ENCODE measurements around the gene SCGB1A1.
"Not testable (repeated sequence)": the region's sequence is repeated elsewhere in the genome, so short reads cannot be mapped to it uniquely, and the experiment has no call there.

The SCGB1A1 gene

DNA sequence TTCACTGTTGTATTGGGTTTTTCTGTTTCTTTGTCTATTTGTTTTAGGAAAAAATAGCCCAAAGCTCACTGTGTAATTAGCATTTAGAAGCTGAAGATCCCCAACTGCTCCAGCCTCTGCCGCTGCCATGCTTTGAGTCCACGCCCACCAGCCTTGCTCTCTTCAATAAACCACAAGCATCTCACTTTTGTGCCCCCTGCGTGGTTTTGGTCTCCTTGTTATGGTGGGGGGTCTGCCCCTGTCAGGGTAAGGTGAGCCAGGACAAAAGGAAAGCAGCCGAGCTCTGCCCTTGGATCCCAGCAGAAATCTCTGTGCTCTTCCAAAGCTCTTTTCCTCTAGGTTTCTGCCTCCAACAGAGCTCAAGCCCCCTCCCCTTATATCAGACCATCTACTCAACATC lies 4.2 kb downstream of the SCGB1A1 start:
- DNase-seq, result no peak

DNA sequence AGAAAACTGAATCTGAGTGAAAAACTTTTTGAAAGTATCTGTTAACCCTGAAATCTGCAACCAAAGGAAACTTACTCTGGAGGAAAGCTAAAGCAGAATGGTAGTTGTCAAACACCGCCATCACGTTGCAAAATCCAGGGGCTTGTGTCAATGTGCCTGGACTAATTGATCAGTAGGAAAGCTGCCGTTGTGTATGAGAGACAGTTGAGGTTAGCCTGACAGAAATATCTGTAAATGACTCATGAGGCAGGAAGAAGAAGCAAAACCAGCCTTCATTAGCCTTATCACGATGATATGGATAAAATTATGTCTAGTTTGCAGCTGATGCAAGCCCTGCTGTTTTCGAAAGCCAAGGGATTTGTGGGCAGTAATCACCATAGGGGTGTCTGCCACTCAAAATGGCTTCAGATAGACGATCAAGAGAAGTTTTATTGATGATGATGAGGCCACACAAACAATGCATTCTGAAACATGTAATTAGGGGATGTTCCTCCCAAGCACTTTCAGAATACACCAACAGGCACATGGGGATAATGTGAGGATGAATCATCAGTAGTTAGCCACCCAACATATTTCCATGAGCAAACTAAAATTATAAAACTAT lies 8.9 kb downstream of the SCGB1A1 start:
- DNase-seq, result no peak

DNA sequence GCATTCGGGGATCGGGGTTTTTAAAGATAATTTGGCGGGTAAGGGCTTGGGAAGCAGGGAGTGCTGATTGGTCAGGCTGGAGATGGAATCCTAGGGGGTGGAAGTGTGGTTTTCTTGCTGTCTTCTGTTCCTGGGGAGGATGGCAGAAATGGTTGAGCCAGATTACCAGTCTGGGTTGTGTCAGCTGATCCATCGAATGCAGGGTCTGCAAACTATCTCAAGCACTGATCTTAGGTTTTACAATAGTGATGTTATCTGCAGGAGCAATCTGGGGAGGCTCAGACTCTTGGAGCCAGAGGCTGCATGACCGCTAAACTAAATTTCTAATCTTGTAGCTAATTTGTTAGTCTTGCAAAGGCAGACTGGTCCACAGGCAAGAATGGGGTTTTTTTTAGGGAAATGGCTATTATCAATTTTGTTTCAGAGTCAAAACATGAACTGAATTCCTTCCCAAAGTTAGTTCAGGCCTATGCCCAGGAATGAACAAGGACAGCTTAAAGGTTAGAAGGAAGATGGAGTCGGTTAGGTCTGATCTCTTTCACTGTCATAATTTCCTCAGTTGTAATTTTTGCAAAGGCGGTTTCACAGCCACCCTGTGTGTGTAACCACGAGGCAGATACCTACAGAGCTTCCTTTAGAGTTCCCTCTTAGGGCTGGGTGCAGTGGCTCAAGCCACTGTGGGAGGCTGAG lies 10.2 kb downstream of the SCGB1A1 start:
- DNase-seq, result no peak

DNA sequence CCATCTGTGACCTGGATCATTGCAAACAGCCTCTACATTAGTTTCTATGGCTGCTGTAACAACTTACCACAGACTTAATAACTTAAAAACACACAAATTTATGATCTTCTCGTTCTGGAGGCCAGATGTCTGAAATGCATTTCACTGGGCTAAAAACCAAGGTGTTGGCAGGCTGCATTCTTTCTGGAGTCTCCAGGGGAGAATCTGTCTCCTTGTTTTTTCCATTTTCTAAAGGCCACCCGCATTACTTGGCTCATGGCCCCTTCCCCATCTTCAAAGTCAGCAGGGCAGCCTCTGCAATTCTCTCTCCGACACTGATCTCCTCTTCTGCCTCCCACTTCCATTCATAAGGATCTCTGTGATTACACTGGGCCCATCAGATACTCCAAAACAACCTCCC lies 11.6 kb downstream of the SCGB1A1 start:
- DNase-seq, result no peak

DNA sequence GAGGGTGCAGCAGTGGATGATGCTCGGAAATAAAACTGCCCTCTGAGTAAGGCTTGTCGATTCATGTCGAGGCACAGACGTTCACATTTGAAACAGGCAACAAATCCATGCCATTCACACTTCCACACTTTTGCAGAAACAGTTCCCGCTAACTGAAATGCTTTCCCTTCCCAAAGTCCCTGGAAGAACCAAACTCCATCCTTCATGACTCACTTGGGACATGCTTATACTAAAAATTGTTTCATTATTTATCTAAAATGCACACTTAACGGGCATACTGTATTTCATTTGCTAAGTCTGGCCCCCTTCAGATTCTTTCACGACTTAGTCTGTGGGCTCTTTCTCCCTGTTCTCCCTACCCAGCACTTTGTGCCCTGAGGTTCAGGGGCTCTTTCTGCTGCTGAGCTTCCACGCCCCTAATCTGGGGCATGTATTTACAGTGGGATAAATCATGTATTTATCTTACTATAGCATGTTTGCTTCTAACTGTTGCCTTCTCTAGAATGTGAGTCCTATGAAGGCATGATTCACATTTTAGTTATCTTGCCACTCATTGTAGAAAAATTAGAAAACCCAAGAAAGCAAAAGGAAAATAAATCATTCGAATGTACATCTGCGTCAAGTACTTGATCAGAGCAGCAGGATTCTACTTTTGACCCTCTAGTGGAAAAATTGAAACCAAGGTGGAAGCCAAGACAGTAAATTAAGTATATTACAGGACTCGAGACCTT lies 12.5 kb downstream of the SCGB1A1 start:
- DNase-seq, result no peak

DNA sequence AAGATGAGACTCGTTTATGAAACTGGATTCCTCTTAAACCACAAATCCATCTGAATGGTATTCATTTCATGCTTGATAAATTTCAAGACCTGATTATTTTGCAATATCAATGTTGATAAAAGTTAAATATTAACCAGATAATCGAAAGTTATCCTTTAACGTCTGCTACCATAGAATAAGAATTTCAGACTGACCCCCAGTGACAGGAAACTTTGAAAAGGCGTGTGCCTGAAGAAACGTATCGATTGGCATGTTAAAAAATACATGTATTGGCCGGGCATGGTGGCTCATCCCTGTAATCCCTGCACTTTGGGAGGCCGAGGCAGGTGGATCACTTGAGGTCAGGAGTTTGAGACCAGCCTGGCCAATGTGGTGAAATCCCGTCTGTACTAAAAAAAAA lies 13.9 kb downstream of the SCGB1A1 start:
- DNase-seq, result no peak

DNA sequence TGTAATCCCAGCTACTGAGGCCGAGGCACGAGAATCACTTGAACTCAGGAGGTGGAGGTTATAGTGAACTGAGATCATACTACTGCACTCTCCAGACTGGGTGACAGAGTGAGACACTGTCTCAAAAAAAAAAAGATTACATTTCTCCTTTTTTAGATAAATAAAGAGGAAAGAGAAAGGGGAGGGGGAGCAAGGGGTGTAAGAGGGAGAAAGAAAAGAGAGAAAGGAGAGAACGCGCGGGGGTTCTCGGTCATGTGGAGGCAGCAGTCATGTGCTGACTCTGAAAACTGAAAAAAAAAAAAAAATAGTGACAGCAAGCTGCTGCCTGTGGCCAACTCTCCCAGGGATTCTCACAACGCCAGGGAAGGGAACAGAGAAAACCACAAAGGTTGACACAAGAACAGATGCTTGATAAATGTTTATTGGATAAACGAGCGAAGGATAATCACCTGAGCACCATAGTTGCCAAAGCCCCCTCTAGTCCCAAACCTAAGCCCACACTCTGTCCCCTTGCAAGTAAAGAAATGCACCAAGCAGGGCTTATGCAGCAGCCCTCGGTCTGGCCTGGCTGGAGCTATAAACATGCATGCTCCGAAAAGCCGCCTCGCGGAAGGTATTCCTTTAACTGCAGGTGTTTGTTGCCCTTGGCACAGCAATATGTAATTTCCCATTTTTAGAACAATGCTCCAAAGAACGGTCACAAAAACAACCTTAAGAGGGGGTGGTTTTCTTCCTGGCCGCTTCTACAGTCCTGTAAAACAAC lies 14.5 kb downstream of the SCGB1A1 start:
- no peak for DNase-seq

DNA sequence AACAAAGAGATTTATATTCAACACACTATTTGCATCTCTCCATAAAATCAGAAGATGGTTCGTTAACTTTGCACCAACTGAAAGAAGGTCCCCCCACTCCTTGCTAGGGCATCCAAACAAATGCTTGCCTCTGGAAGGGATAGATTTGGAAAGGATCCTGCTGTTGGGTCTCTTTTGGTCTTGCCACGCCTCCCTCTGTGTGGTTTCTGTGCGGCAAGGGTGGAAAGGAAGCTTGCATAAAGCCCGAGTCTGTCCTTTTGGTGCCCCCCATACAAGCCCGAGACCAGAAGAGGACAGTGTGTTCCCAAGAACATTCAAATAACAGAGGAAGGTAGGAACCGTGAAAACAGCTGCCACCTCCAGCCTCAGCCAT lies 15.1 kb downstream of the SCGB1A1 start:
- DNase-seq, result no peak

DNA sequence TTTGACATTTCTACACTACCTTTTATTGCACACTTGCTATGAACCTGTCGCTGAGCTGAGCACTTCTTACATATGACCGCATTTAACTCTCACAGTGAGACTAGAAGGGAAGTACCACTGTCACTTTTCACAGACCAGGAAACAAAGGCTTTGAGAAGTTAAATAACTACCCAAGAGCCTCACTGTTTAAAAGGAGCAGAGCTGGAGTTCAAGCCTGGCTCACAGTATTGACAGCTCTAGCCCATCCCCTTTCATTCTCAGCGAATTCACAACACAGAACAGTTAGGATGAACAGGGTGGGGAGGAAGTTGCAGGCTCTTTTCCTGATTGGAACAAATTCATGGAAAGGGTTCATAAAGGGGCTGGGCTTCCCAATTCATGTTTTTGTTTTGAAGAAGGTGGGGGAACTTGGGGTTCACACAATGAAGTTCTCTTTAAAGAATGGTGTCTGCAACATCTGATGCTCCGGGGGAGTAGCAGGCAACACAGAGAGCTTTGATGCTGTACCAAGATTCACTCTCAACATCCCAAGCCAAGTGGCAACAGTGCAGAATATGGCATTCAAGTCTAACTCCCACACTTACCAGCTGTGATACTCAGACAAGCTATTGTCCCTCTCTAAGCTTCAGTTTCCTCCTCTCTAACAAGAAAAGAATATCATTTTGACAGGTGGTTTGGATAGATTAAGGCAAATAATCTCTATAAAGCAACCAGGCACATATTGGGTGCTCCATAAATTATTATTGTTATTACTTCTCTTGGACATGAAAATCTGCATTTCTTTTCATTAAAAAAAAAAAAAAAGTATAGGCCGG lies 17.2 kb downstream of the SCGB1A1 start:
- no peak for DNase-seq

DNA sequence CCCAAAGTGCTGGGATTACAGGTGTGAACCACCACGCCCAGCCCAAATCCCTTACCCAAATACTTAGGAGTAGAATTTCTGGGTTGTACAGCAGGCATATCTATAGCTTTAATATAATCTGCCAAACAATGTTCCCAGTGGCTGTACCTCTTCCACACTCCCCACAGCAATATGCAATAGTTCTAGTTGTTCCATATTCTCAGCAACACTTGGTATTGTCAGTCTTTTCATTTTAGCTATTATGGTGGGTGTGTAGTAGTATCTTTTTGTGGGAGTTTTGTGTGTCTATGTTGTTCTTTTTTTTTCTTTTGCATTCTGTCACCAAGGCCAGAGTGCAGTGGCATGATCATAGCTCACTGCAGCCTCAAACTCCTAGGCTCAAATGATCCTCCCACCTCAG lies 18.8 kb downstream of the SCGB1A1 start:
- no peak for DNase-seq

DNA sequence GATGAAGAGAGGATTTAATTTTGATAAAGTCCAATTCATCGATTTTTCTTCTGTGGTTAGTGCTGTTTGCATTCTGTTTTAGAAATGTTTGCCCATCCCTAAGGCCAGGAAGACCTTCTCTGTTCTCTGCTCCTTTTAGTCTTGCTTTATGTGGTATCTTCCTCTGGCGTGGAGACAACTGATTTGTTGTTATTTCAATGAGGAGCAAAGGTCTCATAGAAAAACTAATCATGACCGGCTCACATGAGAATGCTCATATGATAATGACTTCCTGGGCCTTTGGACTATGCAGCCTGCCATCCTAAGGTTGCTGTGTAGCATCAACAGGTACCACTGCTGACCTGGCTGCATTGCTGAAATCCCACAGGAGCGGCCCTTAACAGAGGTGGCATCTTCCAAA lies 19.8 kb downstream of the SCGB1A1 start:
- no peak for DNase-seq

DNA sequence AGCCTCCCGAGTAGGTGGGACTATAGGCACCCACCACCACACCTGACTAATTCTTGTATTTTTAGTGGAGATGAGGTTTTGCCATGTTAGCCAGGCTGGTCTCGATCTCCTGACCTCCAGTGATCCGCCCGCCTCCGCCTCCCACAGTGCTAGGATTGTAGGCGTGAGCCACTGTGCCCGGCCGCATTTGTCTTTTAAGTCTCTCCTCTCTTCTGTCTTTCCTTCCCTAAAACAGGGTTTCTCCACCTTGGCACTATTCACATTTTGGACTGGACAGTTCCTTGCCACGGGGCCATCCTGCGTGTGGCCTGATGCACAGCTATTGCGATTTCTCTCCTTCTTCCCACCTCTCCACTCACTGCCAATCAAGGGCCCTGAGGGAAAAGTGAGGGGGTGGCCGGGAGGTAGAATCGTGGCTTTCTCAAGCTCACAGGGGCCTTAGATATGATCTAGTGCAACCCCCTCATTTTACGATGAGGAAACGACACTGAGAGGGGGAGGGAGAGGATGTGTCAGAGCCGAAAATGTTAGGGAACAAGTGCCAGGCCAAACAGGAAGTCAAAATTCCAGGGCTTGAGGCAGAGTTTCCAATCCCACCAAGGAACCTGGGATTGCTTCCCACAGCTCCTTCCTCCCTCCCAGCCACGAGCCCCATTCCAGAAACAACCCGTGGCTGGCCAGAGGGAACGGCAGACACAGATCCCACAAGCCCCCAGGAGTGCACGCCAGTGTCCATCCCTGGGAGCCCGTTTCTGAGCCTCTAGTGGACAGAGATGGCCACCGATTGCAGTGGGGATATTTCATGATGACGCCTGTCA lies 21.2 kb downstream of the SCGB1A1 start:
- no peak for DNase-seq

DNA sequence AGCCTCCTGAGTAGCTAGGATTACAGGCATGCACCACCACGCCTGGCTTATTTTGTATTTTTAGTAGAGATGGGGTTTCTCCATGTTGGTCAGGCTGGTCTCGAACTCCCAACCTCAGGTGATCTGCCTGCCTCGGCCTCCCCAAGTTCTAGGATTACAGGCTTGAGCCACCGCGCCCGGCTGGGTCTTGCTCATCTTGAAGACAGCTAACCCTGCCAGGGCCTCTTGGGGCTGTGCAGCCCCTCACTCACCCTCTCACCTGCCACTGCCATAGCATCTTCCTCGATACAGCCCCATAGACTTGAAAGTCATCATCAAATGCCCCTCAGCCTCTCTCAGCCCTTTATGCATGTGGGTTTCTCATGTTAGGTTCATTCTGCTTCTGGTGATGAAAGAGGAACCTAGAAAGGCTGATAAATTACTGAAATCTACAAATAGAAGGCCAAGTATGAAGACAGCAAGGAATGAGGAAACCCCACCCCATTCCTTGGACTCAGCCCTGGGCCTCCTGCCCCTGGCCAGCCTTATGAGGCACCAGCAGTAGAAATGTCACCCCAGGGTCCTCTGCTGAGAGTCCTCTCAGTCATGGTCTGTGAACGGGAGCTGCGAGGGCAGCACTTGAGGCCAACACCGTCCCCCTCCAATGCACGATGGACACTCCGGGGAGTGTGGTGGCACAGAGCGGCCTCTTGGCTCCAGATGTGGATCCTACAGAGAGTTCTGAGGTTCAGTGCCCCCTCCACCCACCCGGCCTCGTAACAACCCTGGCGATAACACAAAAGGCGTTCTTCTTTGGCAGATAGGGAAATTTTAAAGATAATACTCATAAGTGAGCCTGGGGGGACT lies 24.8 kb downstream of the SCGB1A1 start:
- no peak for DNase-seq

DNA sequence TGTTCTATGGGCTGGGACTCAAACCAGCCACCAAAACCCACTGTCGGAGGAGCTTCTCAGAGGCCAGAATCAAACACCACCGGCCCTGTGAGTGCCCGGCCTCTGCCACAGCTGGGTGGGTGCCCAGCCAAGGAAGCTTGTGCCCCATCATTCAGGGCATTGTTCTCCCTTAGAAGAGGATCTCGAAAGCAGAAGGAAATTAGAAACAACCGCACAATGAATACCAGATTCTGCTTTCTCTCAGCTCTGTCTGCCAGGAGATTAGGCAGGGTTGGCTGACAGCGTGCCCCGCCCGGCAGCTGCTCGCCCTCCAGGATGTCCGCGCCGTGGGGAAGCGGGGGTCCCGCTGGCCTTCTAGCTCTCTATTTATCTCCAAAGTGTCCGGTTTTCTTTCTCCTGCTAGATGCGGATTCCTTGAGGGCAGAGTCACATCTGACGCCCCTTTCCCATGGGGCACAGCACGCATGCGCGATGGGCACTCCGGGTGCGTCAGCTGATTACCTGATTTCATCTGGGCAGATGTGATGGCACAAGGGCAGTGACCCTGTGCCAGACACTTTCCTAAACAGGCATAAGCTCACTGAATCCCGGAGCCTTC lies 25.5 kb downstream of the SCGB1A1 start:
- no peak for DNase-seq

DNA sequence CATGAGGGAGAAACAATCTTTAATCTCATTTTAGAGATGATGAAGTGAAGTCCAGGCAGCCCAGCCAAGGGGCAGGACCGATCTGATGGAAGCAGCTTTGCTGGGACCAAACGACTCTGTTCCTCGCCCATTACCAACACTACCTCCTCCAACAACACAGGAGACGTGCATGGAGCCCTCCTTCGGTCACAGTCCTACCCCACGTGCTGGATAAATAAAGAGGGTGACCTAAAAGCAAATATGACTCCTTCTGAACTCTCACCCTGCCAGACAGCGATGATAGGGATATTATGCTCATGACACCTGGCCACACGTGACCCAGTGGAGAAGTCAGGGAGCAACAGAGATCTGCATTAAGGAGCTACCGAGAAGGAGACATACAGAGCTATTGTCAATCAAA lies 26.0 kb downstream of the SCGB1A1 start:
- DNase-seq, result no peak

DNA sequence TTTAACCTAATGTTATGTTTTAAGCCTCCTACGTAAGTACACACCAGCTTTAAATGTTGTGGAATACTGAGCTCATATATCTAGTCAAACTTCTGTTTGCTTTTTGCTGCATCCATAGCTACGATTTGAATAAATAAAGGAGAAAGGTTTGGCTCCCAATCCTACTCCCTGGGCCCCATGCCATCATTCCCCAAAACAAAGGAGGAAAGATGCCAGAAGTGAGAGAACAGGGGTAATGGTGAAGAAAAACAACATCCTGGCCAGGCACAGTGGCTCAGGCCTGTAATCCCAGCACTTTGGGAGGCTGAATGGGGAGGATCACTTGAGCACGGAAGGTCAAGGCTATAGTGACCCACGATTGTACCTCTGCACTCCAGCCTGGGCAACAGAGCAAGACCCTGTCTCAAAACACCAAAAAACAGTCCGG lies 26.5 kb downstream of the SCGB1A1 start:
- DNase-seq, result no peak

DNA sequence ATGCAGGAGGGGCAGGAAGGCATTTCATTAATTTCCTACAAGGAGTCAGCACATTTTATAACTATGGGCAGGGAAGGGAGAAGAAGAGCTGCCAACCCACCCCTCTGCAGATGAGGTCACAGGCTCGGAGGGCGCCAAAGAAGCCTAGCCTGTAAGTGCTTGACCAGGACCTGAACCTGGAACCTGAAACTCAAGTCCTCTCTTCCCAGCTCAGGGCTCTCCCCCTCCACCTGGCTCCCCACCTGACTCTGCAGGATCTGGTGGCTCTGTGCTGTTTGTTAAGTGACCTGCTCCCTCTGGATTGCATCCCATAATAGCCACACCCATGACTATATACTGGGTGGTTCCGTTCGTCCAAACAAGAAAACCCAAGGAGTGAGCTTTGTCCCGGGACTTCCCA lies 27.3 kb downstream of the SCGB1A1 start:
- DNase-seq, result no peak

DNA sequence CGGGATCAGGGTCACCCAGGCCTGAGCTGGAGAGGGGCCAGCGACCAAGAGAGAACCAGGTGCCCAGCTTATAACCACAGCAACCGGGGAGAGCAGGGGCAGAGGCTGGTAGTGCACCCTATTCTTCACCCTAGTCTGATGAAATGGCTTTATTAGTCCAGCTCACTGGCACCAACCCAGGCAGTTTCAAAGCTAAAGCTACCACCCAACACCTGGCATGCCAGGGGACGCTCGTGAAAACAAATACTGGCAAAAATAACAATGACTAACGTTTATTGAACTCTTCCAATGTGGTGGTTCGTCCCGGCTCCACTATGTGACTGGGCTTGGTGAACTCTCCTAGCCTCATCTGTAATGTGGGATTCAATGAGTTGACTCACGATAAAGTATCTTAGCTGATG lies 30.6 kb downstream of the SCGB1A1 start:
- DNase-seq, result no peak

DNA sequence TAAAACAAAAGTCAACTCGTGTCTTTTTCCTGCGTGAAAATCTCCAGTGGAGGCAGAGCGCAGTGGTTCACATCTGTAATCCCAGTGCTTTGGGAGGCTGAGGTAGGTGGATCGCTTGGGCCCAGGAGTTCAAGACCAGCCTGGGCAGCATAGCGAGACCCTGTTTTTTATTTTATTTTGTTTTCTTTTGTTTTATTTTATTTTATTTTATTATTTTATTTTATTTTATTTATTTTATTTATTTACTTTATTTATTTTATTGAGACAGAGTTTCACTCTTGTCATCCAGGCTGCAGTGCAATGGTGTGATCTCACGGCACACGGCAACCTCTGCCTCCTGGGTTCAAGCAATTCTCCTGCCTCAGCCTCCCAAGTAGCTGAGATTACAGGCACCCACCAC lies 31.1 kb downstream of the SCGB1A1 start:
- DNase-seq, result not testable (repeated sequence)

DNA sequence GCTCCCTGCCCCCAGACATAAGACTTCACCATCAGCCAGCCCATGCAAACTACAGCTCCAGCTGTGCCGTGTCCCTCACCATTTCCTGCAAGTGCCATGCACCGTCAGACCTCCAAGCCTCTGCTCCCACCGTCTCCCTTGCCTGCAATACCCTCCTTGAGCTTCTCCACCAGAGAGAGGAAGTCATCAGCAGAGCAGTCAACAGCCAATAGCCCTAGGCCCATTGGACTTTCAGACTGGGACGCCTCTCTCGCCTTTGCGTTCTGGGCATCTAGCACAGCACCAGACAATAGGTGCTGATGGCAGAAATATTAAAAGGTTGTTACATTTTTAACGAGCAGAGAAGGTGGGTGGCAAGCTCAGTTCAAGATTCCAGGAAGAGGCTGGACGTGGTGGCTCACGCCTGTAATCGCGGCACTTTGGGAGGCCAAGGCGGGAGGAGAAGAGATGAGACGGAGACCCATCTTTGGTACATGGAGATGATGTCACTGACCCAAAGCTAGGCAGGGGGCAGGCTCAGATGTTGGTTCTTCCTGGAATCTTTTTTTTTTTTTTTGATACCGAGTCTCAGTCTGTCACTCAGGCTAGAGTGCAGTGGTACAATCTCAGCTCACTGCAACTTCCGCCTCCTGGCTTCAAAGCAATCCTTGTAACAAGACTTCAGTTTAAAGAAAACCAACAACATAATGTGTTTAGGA lies 31.9 kb downstream of the SCGB1A1 start:
- no peak for DNase-seq
